Measurements from ENCODE around the gene BRSK2.

- TF ChIP-seq HOXB6 (CRISPR knock-in tag; IDR thresholded peaks at IDR 0.05; ENCODE audit: borderline replicate concordance) (no peak), GMEB1 (CRISPR knock-in tag; IDR thresholded peaks at IDR 0.05) (no peak), SRSF9 (IDR thresholded peaks at IDR 0.05; ENCODE audit: borderline replicate concordance, low read depth, low read length) (no peak), CTCF (IDR thresholded peaks at IDR 0.05 in 2 of 3, conservative IDR thresholded peaks at IDR 0.05 in 1 of 3; ENCODE audit: insufficient read depth in 2 of 3, low read depth in 1 of 3, low read length in 3 of 3) (no peak), MLX (CRISPR knock-in tag; conservative IDR thresholded peaks at IDR 0.05) (no peak), ARID3A (IDR thresholded peaks at IDR 0.05; ENCODE audit: borderline replicate concordance, low read depth, low read length) (no peak), ZC3H8 (IDR thresholded peaks at IDR 0.05) (no peak), POLR2A (conservative IDR thresholded peaks at IDR 0.05) (no peak), ATF1 (CRISPR knock-in tag; IDR thresholded peaks at IDR 0.05) (no peak), ATF1 (tag; IDR thresholded peaks at IDR 0.05) (no peak), TAF1 (IDR thresholded peaks at IDR 0.05; ENCODE audit: control insufficient read depth, extremely low read depth, insufficient read depth, low read length, severe bottlenecking) (no peak), THAP7 (CRISPR knock-in tag; IDR thresholded peaks at IDR 0.05) (no peak), FOS (IDR thresholded peaks at IDR 0.05; ENCODE audit: extremely low read depth, insufficient read length) (no peak), ZBTB1 (CRISPR knock-in tag; IDR thresholded peaks at IDR 0.05; ENCODE audit: borderline replicate concordance, low read depth) (no peak), FOXA3 (CRISPR knock-in tag; conservative IDR thresholded peaks at IDR 0.05 in 1 of 2, IDR thresholded peaks at IDR 0.05 in 1 of 2) (no peak)
Measured at GRCh38 chr11:1391165-1392075, 1.7 kb downstream of the BRSK2 start.

Measured in K562 (cell line).